GM10266 (cell line): ENCODE results near the gene CITED4.

ENCODE experiments used
- DNase-seq: peaks from one replicate; pipeline ENCODE4 v3.0.0; 2012; ENCODE audit errors: extremely low spot score
- CTCF ChIP-seq: IDR thresholded peaks from 2 replicates; pipeline ENCODE4 v1.5.1; 2012; ENCODE audit warnings: mild to moderate bottlenecking, low read depth; ENCODE audit not compliant: control insufficient read depth, insufficient read depth; ENCODE audit errors: missing control alignments

The CITED4 gene

GRCh38 chr1:40839943-40840335, 22.2 kb downstream of the CITED4 start:
- TF ChIP-seq CTCF = no peak
- DNase-seq = no peak

GRCh38 chr1:40838980-40839942, 22.9 kb downstream of the CITED4 start:
- DNase-seq = no peak
- TF ChIP-seq CTCF = no peak

- no peak for TF ChIP-seq CTCF
- DNase-seq = no peak
These were observed 23.9 kb downstream of the CITED4 start for GRCh38 chr1:40838045-40838979.

GRCh38 chr1:40837601-40838000, 24.6 kb downstream of the CITED4 start:
- no peak for TF ChIP-seq CTCF
- DNase-seq = no peak

GRCh38 chr1:40836283-40836682, 25.9 kb downstream of the CITED4 start:
- TF ChIP-seq CTCF = no peak

GRCh38 chr1:40834968-40835545, 27.1 kb downstream of the CITED4 start:
- TF ChIP-seq CTCF = no peak
- no peak for DNase-seq

More at GRCh38 chr1:40836283-40836682, 25.9 kb downstream of the CITED4 start:
- no peak for DNase-seq
